ENCODE results near the gene MYL10.
"Not testable (repeated sequence)": the region's sequence is repeated elsewhere in the genome, so short reads cannot be mapped to it uniquely, and the experiment has no call there.

Gene MYL10

GRCh38 chr7:101651112-101651511, 22.0 kb upstream of the MYL10 start:
- no peak for DNase-seq (ENCODE audit: low read depth)

GRCh38 chr7:101650579-101651081, 21.5 kb upstream of the MYL10 start:
- DNase-seq (ENCODE audit: low read depth), result no peak

- DNase-seq (ENCODE audit: low read depth), result not testable (repeated sequence)
Observed at GRCh38 chr7:101647876-101648275, 18.8 kb upstream of the MYL10 start.

GRCh38 chr7:101645951-101646350, 16.9 kb upstream of the MYL10 start:
- DNase-seq (ENCODE audit: low read depth), result no peak

- no peak for DNase-seq (ENCODE audit: low read depth)
Observed at GRCh38 chr7:101644879-101645278, 15.8 kb upstream of the MYL10 start.

GRCh38 chr7:101639127-101639526, 10.0 kb upstream of the MYL10 start:
- DNase-seq (ENCODE audit: low read depth), result not testable (repeated sequence)

- no peak for DNase-seq (ENCODE audit: low read depth)
Observed at GRCh38 chr7:101636822-101637623, 7.9 kb upstream of the MYL10 start.

GRCh38 chr7:101635484-101635883, 6.4 kb upstream of the MYL10 start:
- no peak for DNase-seq (ENCODE audit: low read depth)

GRCh38 chr7:101634196-101634717, 5.2 kb upstream of the MYL10 start:
- DNase-seq (ENCODE audit: low read depth), result no peak

- DNase-seq (ENCODE audit: low read depth), result no peak
Observed at GRCh38 chr7:101633511-101633910, 4.4 kb upstream of the MYL10 start.

GRCh38 chr7:101632641-101633040, 3.5 kb upstream of the MYL10 start:
- no peak for DNase-seq (ENCODE audit: low read depth)

- no peak for DNase-seq (ENCODE audit: low read depth)
Observed at GRCh38 chr7:101631224-101631714, 2.2 kb upstream of the MYL10 start.

GRCh38 chr7:101630591-101630990, 1.5 kb upstream of the MYL10 start:
- DNase-seq (ENCODE audit: low read depth), result no peak

GRCh38 chr7:101628522-101628921, 574 bp downstream of the MYL10 start:
- no peak for DNase-seq (ENCODE audit: low read depth)

GRCh38 chr7:101626758-101627157, 2.3 kb downstream of the MYL10 start:
- no peak for DNase-seq (ENCODE audit: low read depth)

- no peak for DNase-seq (ENCODE audit: low read depth)
Observed at GRCh38 chr7:101626069-101626671, 2.9 kb downstream of the MYL10 start.

- no peak for DNase-seq (ENCODE audit: low read depth)
Observed at GRCh38 chr7:101625031-101625791, 3.9 kb downstream of the MYL10 start.

- no peak for DNase-seq (ENCODE audit: low read depth)
Observed at GRCh38 chr7:101624246-101625001, 4.7 kb downstream of the MYL10 start.

GRCh38 chr7:101622609-101623173, 6.4 kb downstream of the MYL10 start:
- no peak for DNase-seq (ENCODE audit: low read depth)

GRCh38 chr7:101620991-101621390, 8.1 kb downstream of the MYL10 start:
- DNase-seq (ENCODE audit: low read depth), result no peak

GRCh38 chr7:101620395-101620794, 8.7 kb downstream of the MYL10 start:
- no peak for DNase-seq (ENCODE audit: low read depth)
